Astrocyte of the cerebellum (primary cell): ENCODE measurements around the gene PDLIM1.
A peak's percentile ranks its signal among the peaks of the same experiment; 100 is the strongest.
"Not testable (repeated sequence)": the region's sequence is repeated elsewhere in the genome, so short reads cannot be mapped to it uniquely, and the experiment has no call there.

ENCODE experiments used
- DNase-seq: peaks from one replicate; pipeline ENCODE4 v3.0.0-alpha.2; 2011; ENCODE audit warnings: low read depth
- H3K4me3 ChIP-seq: 2 replicates; pipeline ENCODE4 v1.5.1; 2011; ENCODE audit warnings: mild to moderate bottlenecking, low read depth, low read length, moderate library complexity
- CTCF ChIP-seq: IDR thresholded peaks from 2 replicates; pipeline ENCODE4 v1.5.1; 2012; ENCODE audit warnings: low read length, low read depth, moderate library complexity, mild to moderate bottlenecking; ENCODE audit errors: missing control alignments
- in situ Hi-C: cut with HindIII; loops from 2 replicates; pipeline ENCODE4 v1.10.0; 2017; ENCODE audit warnings: low sequenced_read_pairs

Gene PDLIM1

GRCh38 chr10:95236068-95236903, 54.5 kb downstream of the PDLIM1 start:
- in situ Hi-C loops, result no loop called here
- no peak for TF ChIP-seq CTCF
- DNase-seq, result peak; percentile 56
- H3K4me3 ChIP-seq, result no peak overlapping the region

DNA sequence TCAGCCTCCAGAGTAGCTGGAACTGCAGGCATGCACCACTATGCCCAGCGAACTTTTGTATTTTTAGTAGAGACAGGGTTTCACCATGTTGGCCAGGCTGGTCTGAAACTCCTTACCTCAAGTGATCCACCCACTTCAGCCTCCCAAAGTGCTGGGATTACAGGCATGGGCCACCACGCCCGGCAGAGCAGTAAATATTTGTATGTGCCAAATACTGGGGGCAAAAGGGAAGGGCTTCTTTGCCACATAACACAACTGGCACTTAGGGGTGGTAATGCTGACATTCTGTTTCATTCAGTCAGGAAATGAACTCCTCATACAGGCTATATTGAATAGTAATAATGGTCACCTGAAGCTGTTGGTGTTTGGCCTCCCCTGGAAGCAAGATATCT, 55.1 kb downstream of the PDLIM1 start:
- no peak overlapping the region for H3K4me3 ChIP-seq
- no peak for DNase-seq
- no peak for TF ChIP-seq CTCF
- in situ Hi-C loops, result no loop called here

DNA sequence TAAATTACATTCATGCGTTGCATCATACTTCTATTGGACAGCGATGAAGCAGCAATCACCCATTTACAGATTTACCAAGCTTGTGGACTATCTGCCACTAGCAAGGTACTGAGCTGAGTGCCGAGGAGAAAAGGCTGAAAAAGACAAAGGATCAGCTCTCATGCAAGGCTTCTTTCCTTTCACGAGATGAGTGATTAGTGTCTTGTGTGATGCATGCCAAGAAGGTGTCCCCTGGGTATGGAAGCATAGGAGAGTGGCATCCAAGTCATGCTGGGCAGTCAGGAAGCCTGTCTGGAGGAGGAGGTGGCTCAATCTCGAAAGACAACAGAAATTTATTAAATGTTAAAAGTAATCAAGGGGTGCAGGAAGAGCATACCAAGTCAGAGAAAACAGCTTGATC, 55.9 kb downstream of the PDLIM1 start:
- no peak for TF ChIP-seq CTCF
- in situ Hi-C loops, result no loop called here
- no peak overlapping the region for H3K4me3 ChIP-seq
- DNase-seq, result no peak

DNA sequence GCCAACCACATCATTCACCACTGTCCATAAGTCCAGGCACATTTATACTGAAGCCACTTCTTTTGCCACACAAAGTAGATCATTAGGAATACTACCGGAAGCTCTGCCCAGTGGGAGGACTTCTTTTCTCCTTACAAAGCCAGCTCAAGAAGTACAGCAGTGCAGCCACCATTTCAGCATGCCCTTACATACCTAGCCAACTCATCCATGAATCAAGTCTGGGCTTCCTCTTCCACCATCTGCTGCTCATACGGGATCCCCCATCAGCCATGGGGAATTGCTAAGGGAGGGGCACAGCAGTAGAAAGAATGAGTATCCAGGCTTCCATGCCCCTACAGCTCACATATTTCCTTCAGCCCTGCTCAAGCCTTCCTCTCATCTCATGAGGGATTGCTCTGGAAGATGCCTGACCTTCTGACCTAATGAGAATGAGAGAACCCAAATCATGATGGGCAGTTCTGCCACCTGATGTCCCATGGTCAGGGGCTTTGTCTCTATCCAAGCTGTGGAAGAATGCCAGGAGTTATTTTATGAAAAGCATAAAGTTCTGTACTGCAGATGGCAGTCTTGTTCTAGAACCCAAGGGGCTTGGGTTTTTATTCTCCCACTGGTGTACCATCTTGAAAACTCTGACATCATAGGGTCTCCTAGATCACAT, 57.3 kb downstream of the PDLIM1 start:
- DNase-seq, result no peak
- no peak for TF ChIP-seq CTCF
- in situ Hi-C loops, result no loop called here
- no peak overlapping the region for H3K4me3 ChIP-seq

DNA sequence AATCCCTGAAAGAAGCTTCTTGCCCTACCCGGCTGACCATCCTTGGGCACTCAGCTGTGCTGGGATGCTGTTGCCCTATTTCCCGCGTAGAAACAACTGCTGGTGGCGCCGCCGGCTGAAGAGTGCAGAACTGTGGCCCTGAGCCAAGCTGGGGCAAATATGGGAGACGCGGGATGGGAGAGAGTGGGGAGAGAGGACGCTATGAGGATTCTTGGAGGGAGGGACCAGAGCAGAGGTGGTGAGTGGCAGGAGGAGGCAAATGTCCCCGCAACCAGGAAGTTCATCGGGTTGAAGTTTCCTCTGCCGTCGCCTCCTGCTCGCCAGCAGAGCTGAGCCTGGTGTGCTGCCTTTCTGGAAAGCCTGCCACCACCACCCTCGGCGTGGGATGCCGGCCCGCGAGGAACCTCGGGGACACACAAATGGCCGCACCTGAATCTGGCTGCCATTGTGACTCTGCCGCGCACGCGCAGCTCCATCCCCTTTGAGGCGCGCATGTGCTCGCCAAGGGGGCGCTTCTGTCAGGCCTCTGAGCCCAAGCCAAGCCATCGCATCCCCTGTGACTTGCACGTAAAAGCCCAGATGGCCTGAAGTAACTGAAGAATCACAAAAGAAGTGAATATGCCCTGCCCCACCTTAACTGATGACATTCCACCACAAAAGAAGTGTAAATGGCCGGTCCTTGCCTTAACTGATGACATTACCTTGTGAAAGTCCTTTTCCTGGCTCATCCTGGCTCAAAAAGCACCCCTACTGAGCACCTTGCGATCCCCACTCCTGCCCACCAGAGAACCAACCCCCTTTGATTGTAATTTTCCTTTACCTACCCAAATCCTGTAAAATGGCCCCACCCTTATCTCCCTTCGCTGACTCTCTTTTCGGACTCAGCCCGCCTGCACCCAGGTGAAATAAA, 59.9 kb downstream of the PDLIM1 start:
- peak overlapping the region; percentile 23 for H3K4me3 ChIP-seq
- DNase-seq, in situ Hi-C loops: not testable (repeated sequence)

DNA sequence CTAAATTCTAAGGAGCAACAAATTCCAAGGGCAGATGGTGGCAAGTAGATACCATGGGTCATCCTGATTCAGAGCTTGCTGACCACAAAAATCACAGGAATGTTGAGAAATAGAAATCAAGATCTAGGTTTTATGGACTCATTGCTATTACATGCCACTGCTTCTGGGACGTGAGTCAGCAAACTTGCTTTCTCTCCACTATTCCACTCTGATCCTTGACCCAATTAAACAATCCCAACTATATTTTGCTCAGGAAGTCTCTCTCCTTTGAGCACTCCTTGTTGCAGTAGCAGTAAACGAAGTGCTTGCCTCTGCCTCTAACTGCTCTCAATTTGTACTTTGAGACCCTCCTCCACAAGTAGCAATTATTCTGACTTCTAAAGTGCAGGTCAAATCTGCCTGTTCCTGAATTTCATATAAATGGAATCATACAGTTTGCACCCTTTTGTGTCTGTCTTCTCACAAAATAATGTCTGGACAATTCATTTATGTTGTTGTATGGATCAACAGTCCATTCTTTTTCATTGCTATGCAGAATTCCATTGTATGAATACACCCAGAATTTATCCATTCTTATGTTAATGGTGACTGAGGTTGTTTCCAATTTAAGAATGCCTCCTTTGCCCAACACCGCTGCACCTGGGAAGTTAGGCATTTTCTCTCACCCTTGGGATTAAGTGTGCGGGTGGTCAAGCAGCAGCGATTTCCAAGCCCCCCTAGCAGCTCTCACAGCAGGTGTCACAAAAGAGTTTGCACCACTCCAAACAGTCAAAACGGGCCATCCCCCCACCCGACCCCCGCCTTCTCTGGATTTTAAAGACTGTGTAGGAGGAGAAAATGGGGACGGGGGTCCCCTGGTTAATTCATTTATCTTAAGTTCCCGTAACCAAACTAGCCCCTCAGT, 60.8 kb downstream of the PDLIM1 start:
- DNase-seq, result peak; percentile 88
- in situ Hi-C loops, result no loop called here
- TF ChIP-seq CTCF, result no peak
- no peak overlapping the region for H3K4me3 ChIP-seq

GRCh38 chr10:95228934-95229723, 61.7 kb downstream of the PDLIM1 start:
- H3K4me3 ChIP-seq, in situ Hi-C loops, DNase-seq: not testable (repeated sequence)
